AG04450 (cell line): Measurements from ENCODE around the gene SART3. TPM values are rescaled to one million over a fixed set of nuclear protein-coding genes. Genes with fewer than 3 reads are reported as not detected.

ENCODE experiments used
- CTCF ChIA-PET: fragments of 300-600, 350-600 bp; formaldehyde crosslinking; extraction: SDS; loops from one replicate; lab custom pipeline; 2022; ENCODE audit warnings: antibody characterized with exemption, inconsistent platforms; lab: Charles Lee
- POLR2A ChIA-PET: fragments of 350-600 bp; formaldehyde crosslinking; extraction: SDS; loops from one replicate; lab custom pipeline; 2021; ENCODE audit warnings: antibody characterized with exemption, inconsistent platforms; lab: Yijun Ruan, JAX
- DNase-seq: peaks from one replicate; pipeline ENCODE4 v3.0.0-alpha.2; 2011; ENCODE audit warnings: low read depth, low spot score
- H3K27ac ChIP-seq: one replicate; pipeline ENCODE4 v1.5.1; 2012; ENCODE audit warnings: low read depth, low read length, control low read depth
- H3K27me3 ChIP-seq: one replicate; pipeline ENCODE4 v1.6.0; 2012; ENCODE audit warnings: low read length; ENCODE audit not compliant: control insufficient read depth, insufficient read depth
- H3K4me3 ChIP-seq: 2 replicates; pipeline ENCODE4 v1.5.1; 2011; ENCODE audit warnings: mild to moderate bottlenecking, low read depth, low read length, control low read depth
- H3K9me3 ChIP-seq: 2 replicates; pipeline ENCODE4 v1.5.1; 2012; ENCODE audit warnings: low read length; ENCODE audit not compliant: control insufficient read depth, insufficient read depth
- polyA plus RNA-seq: library from polyadenylated mRNA; depleted of rRNA; stranded (reverse); fragments of >200 nt; gene quantifications from 2 replicates; pipeline ENCODE4 v1.2.3, GENCODE V29; 2011
- TF ChIP-seq, protein P1 (sequence below): IDR thresholded peaks from 2 replicates; pipeline ENCODE4 v1.5.1; 2011; ENCODE audit warnings: low read depth, low read length, control low read depth, inconsistent platforms

Gene SART3
- polyA plus RNA-seq, 1 experiment: 23.9 TPM

DNA sequence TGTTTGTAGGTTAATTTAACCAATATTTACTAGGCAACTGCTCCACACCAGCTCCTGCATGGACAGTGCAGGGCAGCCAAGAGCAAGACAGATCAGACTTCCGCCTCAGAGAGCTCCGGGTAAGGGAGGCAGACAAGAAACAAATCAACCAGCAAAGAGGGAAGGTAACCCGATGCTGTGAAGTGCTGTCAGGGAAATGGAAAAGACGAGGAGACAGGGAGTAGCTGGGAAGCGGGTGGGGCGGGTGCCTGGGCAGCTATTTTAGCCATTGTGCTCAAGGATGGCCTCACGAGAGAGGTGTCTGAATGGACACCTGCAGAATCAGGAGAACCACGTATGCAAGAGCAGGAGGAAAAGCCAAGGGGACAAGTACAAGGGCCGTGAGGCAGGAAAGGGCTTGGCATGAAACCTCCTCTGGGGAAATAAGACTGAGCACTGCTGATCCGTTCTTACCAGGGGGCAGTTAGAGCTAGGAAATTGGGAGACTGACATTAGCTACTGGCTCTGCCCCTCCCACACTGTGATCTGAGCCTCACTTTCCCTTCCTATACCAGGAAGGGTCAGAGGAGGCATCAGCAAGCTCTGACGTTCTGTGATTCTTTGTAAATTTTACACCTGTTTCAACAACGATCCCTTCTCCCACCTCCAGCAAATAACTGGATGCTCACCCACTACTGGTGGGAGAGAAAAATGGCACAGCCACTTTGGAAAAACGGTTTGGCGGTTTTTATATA, 43.4 kb upstream of the SART3 start:
- POLR2A ChIA-PET: no interaction called here
- Histone ChIP-seq H3K27me3 (no peaks in the 10 kb centered on the region), H3K9me3 (no peaks in the 10 kb centered on the region; the same call in 1 of the 2 replicates), H3K27ac (peak overlapping the region; percentile 11), H3K4me3 (no peak overlapping the region)
- CTCF ChIA-PET: interaction anchor here (0.8 to 1.6 kb wide), 3 partner anchors 13 to 40 kb away, joined by 4 to 9 read pairs (median 5); no protein-coding TSS in a partner anchor
- no peak for DNase-seq
- TF ChIP-seq, protein P1, sequence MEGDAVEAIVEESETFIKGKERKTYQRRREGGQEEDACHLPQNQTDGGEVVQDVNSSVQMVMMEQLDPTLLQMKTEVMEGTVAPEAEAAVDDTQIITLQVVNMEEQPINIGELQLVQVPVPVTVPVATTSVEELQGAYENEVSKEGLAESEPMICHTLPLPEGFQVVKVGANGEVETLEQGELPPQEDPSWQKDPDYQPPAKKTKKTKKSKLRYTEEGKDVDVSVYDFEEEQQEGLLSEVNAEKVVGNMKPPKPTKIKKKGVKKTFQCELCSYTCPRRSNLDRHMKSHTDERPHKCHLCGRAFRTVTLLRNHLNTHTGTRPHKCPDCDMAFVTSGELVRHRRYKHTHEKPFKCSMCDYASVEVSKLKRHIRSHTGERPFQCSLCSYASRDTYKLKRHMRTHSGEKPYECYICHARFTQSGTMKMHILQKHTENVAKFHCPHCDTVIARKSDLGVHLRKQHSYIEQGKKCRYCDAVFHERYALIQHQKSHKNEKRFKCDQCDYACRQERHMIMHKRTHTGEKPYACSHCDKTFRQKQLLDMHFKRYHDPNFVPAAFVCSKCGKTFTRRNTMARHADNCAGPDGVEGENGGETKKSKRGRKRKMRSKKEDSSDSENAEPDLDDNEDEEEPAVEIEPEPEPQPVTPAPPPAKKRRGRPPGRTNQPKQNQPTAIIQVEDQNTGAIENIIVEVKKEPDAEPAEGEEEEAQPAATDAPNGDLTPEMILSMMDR: no peak

DNA sequence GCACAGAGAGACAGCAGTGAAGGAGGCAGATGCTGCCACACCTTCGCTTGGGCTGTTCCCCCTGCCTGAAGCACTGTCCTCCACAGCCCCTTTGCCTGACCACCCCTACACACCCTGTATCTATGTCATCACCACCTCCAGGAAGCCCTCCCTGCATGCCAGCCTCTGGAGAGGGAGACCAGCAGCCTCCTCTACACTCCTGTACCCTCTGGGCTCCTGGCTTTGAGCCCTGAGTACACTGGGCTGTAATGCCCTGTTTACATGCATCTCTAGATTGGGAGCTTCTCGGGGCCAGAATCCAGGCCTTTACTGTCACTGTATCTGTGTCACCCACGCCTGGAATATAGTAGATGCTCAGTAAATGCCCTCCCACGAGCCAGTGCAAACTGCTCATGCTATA, 42.8 kb upstream of the SART3 start:
- no peak for DNase-seq
- Histone ChIP-seq H3K27me3 (no peaks in the 10 kb centered on the region), H3K4me3 (no peak overlapping the region), H3K27ac (no peak overlapping the region), H3K9me3 (no peaks in the 10 kb centered on the region; the same call in 1 of the 2 replicates)
- TF ChIP-seq, protein P1: no peak
- POLR2A ChIA-PET: no interaction called here
- CTCF ChIA-PET: interaction anchor here (0.8 kb wide), 1 partner anchor 14 kb away, joined by 4 read pairs; no protein-coding TSS in a partner anchor

GRCh38 chr12:108602976-108603704, 42.2 kb upstream of the SART3 start:
- Histone ChIP-seq H3K9me3 (no peaks in the 10 kb centered on the region), H3K4me3 (no peak overlapping the region), H3K27me3 (no peaks in the 10 kb centered on the region), H3K27ac (no peak overlapping the region)
- TF ChIP-seq, protein P1: no peak
- DNase-seq: no peak
- ChIA-PET POLR2A (no interaction called here), CTCF (interaction anchor here (0.6 to 0.8 kb wide), 2 partner anchors 15 to 33 kb away, joined by 3 to 4 read pairs; no protein-coding TSS in a partner anchor)

GRCh38 chr12:108602209-108602705, 41.3 kb upstream of the SART3 start:
- TF ChIP-seq, protein P1: no peak
- no peak overlapping the region for H3K4me3 ChIP-seq
- H3K27ac ChIP-seq: no peak overlapping the region
- H3K27me3 ChIP-seq: no peaks in the 10 kb centered on the region
- no peaks in the 10 kb centered on the region for H3K9me3 ChIP-seq
- ChIA-PET CTCF (interaction anchor here (0.6 to 0.7 kb wide), 2 partner anchors 32 kb away, joined by 3 to 4 read pairs; no protein-coding TSS in a partner anchor), POLR2A (no interaction called here)
- no peak for DNase-seq
